Adipose tissue (tissue), 3 donors: ENCODE measurements around the gene NPHP1. TPM values are rescaled to one million over a fixed set of nuclear protein-coding genes. Genes with fewer than 3 reads are reported as not detected.
"Not testable (repeated sequence)": the region's sequence is repeated elsewhere in the genome, so short reads cannot be mapped to it uniquely, and the experiment has no call there.

Experiments
- H3K27ac ChIP-seq: one replicate; pipeline ENCODE4 v1.5.1; 2013; ENCODE audit warnings: low read depth, low read length
- WGBS, 3 donors: extraction: QIAGEN DNeasy Blood & Tissue Kit; methylation state at CpG; one replicate each; pipeline ENCODE4 v1.1.7; 2013; 5-methylcytosine and 5-hydroxymethylcytosine counted together
- polyA plus RNA-seq, 3 donors: library from polyadenylated mRNA; stranded (reverse); fragments of 200-250 nt; gene quantifications; one replicate each; pipeline ENCODE4 v1.2.3, GENCODE V29; 2013
- donor health status: healthy with polysubstance abuse.
- donor health status: Bipolar disorder and iron deficiency.
- donor health status: healthy.

The NPHP1 gene
- polyA plus RNA-seq, result 1 to 10 TPM; 1.6 to 2.6 (median 1.9) TPM

DNA sequence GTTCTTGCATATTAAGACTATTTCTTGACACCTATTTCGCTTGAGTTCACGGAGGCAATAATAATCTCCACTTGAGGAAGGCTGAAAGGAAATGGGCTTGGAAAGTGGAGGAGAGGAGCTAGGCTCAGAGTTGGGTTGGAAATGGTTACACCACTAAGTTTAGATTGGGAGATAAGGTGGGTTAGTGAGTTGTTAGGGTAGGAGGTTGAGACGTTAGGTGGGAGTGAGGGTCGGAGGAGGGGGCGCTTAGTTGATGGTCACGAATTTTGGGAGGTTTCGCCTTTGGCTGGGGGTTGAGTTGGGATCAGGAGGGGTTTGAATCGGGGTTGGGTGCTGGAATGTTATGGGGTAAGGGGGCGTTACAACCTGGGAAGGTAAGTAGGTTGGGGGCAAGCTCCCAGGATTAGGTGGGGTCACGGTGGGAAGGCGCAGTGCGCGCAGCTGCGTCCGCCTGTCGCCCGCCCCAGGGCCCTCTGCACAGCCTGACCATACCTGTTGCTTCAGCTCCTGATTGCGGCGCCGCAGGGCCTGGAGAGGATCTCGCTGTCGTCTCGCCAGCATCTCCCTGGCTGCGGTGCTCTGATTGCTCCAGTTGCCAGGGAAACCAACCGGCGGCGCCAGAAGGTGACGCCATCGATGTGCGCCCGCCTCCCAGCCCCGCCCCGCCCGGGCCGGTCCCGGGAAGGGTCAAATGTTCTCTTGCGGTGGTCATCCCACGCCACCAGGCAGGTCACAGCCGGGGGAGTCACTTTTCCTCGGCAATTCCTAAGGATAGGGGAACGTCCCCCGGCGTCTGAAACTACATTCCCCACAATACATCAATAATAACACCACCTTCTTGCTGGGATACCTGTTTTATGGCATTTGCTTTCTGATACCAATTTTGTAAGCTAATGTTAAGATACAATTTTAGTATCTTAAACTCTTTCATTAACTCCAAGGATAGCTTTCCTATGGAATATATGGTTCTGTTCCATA lies at the start of gene NPHP1:
Gene NPHP1, minus strand, starts transcription at position 606 of the 978 bp plus-strand sequence. Its CDS starts 45 bp downstream, at position 561.
- no peak within 1 kb of the TSS for H3K27ac ChIP-seq
- 1 to 2% (median 2%) methylated on average over 43 of the region's 43 CpGs for WGBS, 3 donors

DNA sequence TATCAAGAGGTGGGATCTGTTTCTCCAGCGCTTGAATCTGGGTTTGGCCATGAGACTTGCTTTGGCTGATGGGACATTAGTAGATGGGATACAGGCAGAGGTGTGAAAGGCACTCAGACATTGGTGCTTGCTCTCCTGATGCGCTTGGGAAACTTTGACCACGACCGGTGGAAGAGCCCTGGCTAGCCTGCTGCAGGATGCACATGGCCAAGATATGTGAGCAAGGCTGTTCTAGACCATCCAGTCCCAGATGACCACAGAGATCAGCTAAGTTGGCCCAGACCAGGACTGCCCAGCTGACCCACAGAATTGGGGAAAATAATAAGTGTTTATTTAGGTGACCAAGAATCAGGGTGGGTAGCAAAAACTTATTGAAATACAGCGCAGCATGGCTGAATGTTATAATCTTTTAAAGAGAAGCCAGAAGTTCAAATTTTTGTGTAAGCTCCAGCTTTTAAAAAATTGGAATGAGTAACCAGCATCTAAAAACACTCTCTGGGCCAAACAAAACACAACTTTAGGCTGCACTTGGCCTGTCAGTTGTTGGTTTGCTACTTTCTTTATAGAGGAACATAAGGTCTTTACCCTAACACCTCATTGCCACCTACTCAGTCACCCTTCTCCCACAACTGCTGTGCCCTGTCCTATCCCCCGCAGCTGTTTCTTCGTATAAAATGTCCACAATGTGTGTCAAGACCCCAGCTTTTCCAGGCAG lies 43.4 kb upstream of the NPHP1 start:
- 71 to 85% (median 79%) methylated on average over 5 to 6 of the region's 7 CpGs for WGBS, 3 donors
- H3K27ac ChIP-seq, result not testable (repeated sequence)

DNA sequence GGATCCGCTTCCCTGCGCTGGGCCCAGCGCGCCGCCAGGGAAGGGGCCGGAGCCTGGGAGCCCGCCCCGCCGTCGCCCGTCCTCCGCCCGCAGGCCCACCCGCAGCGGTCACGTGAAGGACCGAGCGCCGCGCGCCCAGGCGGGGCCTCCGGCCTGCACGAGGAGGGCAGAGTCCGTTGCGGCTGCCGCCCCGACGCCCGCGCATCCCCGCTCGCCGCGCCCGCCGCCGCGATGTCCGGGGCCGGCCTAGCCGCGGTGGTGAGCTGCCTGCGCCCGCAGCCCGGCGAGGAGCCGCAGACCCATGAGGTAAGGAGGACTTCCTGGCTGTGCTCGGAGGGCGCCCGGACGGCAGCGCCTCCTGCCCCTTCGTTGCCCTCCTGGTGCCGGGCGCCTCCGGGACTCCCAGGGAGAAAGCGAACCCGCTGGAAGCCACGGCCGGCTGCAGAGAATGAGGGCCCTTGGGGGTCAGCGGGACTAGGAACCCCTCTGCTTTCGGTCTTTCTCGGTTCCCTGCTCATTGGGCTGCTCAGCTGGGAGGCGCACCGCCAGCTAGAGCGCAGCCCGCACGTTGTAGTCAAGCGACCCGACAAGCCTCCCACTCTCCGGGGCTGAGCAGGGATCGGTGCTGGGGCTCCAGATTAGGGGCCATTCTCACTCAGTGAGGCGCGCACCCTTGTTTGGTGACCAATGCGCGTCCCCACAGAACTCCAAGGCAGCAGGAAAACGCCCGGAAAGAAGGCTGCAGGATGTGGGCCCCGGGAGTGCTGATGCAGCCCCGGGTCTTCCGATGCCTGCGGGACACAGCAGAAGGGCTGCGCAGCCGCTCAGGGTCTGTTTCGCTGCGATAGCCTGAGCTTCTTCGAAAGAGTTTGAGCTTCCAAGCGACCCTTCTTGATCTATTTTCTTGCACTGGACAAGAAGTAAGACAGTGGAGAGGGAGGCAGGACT lies 40.9 kb upstream of the NPHP1 start:
- no CpG with 5 or more reads among the region's 89 CpGs for WGBS, 3 donors
- not testable (repeated sequence) for H3K27ac ChIP-seq

DNA sequence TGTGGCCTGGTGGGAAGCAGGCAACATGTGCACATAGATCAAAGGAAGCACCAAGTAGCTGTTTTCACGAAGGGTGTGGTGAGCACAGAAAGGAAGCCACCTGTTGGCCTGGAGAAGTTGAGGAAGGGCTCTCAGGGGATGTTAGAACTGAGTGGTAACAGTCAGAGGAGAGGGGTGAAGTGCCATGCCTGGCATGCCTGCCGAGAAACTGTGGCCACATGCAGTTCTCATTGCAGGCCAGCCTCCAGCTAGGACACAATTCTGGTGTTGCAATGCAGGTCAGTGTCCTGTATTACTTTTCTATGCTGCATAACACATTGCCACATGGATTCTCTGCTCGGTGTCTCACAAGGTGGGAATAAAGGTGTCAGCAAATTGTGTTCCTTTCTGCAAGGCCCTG lies 38.5 kb upstream of the NPHP1 start:
- WGBS, 3 donors, result 70 to 100% (median 81%) methylated on average over 1 of the region's 3 CpGs

DNA sequence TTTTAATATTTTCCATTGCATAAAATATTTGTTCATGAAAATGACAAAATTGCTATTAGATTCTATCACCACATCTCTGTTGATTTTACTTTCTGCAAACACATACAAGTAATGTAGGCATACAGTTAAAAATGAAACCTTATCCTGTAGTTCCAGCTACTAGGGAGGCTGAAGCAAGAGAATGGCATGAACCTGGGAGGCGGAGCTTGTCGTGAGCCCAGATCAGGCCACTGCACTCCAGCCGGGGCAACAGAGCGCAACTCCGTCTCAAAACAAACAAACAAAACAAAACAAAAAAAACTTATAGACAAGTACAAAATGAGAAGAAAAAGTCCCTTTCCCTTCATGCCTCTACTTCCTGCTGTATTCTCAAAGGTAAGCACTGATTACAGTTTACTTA lies 29.7 kb upstream of the NPHP1 start:
- H3K27ac ChIP-seq, result not testable (repeated sequence)
- 39 to 60% (median 58%) methylated on average over 5 of the region's 5 CpGs for WGBS, 3 donors

More for the DNA sequence above, 38.5 kb upstream of the NPHP1 start:
- not testable (repeated sequence) for H3K27ac ChIP-seq

DNA sequence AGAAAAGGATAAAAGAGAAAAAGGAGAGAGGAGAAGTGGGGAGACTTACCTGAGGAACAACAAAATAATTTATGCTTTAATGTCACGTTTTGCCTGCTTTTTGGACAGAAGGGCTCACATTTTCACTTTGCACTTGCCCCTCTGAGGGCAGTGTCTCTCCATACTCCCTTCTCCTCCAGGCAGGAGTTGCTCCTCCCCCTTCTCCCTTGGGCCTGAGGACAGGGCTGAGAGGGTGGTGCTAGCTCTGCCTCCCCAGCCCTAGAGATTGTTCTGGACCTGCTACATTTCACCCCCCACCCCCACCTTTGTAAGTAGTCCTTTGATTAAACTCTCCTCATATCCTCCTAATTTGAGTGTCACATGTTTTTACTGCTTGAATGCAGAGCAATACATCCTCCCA lies 25.1 kb upstream of the NPHP1 start:
- no CpG with 5 or more reads among the region's 1 CpG for WGBS, 3 donors
- not testable (repeated sequence) for H3K27ac ChIP-seq

DNA sequence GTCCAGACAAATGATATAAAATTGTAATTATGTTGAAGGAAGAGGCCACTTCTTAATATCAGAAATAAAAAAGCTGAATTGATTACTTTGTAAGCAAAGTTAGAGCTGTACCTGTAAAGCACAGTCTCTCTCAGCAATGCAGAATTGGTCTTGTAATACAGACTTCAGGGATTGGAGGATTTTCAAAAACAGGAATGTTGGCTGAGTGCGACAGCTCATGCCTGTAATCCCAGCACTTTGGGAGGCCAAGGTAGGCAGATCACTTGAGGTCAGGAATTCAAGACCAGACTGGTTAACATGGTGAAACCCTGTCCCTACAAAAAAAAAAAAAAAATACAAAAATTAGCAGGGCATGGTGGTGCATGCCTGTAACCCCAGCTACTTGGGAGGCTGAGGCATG lies 17.8 kb upstream of the NPHP1 start:
- H3K27ac ChIP-seq, result not testable (repeated sequence)
- WGBS, 3 donors, result 91 to 95% (median 94%) methylated on average over 1 of the region's 1 CpG

DNA sequence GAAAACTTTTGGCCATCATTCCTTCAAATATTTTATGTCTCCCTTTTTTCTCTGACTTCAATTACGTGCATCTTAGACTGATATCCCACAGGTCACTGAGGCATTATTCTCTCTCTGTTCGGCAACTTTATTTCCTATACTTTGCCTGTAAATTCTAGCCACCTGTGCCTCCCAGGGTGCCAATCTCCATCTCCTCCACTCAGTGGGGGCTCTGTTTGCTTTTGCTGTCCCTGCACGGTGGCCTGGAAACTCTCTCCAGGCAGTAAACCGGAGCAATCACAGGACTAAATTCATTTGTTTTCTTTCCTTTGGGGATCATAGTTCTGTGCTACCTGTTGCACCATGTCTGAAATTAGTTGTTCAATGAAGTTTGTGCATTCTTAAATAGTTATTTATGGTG lies 17.1 kb upstream of the NPHP1 start:
- 53 to 79% (median 70%) methylated on average over 4 of the region's 4 CpGs for WGBS, 3 donors

DNA sequence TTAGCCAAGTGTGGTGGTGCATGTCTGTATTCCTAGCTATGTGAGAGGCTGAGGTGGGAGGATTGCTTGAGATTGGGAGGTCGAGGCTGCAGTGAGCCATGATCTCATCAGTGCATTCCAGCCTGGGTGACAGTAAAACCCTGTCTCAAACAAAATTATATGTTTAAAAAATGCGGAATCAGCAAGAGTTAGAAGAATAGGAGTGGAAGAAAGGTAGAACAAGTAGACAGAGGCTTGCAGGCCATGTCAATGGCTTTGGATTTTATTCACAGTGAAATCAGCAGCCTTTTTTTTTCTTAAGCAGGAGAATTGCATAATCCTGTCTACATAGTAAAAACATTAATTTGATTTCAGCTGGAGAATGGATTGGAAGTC lies 15.4 kb upstream of the NPHP1 start:
- 77 to 90% (median 78%) methylated on average over 2 of the region's 2 CpGs for WGBS, 3 donors

More for the DNA sequence above, 17.1 kb upstream of the NPHP1 start:
- no peak overlapping the region for H3K27ac ChIP-seq

DNA sequence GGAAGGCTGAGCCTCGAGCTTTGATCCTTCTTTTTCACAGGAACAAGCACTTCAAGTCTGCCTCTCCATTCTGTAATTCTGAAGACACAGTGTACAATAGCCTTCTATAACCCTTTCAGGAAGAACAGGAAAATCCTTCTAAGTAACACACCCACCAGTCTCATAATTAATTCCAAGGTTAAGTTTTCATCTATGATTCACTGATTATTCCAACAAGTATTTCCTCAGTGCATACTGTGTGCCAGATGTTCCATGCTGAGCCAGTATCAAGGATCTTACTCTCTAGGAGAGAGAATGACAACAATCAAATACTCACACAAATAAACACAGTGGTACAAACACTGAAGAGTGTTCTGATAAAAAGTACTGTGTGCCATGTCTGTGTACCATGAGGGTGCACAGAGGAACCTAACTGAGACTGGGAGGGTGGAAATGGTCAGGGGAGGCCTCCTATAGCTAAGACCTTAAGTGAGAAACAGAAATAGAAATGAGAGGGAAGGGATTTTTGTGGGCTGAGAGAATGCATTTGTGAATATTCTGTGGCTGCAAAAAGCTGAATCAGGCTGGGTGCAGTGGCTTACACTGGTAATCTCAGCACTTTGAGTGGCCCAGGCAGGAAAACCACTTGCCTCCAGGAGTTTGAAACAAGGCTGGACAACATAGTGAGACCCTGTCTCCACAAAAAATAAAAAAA lies 14.8 kb upstream of the NPHP1 start:
- WGBS, 3 donors, result 26 to 42% (median 33%) methylated on average over 1 of the region's 1 CpG
- H3K27ac ChIP-seq, result no peak overlapping the region

More for the DNA sequence above, 15.4 kb upstream of the NPHP1 start:
- H3K27ac ChIP-seq, result no peak overlapping the region

DNA sequence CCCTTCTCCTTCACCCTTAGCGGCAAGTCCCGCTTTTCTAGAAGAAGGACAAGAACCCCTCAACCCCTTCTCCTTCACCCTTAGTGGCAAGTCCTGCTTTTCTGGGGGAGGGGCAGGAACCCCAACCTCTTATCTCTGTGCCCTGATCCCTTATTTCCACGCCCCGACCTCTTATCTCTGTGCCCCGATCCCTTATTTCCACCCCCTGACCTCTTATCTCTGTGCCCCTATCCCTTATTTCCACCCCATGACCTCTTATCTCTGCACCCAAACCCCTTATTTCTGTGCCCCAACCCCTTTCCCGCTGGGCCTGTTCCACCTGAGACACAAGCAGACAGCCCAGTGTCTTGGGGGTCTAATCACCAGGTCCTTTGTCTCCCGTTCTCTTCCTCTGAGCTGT lies 14.1 kb upstream of the NPHP1 start:
- H3K27ac ChIP-seq, result not testable (repeated sequence)
- 67 to 80% (median 75%) methylated on average over 5 to 7 of the region's 7 CpGs for WGBS, 3 donors

DNA sequence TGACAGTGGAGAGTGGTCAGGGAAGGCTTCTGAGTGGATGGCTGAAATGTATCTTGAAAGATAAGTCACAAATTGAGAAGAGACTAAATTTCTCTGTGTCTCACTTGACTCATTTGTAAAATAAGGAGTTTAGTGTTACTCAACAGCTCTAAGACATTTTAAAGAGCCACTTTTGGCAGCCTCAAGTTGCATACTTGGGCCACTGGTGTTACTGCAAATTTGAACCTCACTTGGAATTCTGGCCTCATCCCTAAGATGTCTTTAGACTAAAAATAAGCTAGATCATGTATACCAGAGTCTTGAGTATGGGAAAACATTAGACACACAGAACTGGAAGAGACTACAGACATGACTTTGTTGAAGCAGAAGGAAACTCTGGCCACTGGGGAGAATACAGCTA lies 12.0 kb upstream of the NPHP1 start:
- H3K27ac ChIP-seq, result no peak overlapping the region

DNA sequence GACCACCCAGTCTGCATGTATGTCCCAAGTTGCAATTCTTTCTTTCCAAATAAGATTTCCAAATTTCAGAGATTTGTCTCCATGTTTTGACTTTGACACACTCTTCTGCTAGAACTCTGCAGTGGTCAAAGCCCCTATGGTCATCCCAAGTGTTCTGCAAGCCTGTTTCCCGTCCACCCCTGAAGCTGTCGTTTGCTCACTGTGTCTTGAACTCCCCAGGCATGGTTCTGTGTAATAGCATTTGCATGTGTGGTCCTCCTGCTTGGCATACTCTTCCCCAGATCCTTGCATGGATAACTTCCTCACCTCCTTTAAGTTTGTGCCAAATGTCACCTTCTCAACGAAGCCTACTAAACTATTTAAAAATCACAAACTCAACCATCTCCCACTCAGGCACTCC lies 11.4 kb upstream of the NPHP1 start:
- no peak overlapping the region for H3K27ac ChIP-seq
- WGBS, 3 donors, result 50 to 63% (median 59%) methylated on average over 3 of the region's 3 CpGs

DNA sequence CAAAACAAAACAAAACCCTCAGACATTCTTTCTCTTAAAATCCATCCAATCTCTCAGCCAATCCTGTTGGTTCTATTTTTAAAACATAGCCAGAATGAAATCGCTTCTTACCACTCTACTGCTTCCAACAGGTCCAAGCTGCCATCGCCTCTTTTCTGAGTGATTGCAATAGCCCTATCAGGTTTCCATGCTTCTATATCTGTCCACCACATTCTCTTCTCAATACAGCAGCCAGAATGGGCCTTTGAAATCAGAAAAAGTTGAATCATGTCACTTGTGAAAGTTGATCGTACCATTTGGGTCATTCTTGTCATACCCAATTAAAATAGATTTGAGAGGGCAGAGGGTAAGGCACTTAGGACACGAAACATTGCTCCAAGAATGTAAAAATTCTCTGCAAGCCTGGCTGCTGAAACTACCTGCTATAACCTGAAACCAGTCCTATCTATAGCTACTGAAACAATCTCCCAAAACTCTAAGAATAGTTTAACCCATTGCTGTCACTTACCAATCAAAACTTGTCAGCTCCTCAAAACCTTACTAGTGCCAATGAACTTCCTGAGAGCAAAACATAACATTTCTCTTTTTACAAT lies 10.8 kb upstream of the NPHP1 start:
- WGBS, 3 donors, result 73 to 83% (median 76%) methylated on average over 4 of the region's 4 CpGs
- H3K27ac ChIP-seq, result no peak overlapping the region

DNA sequence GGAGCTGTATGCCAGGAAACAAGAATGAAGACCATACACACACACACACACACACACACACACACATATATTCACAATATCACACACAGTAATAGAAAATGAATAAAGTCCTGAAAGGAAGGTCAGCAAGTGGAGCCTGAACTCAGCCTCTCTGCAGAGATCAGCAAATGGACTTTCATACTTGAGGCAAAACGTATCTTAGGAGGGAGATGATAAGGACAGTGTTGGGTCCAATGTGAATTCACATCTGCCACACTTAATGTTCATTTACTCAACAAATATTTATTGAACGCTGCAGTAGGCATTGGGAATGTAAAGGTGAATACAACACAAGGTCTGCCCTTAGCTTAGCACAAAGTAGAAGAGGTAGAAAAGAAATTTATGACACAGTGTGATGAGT lies 10.3 kb upstream of the NPHP1 start:
- WGBS, 3 donors, result 23 to 63% (median 61%) methylated on average over 2 of the region's 2 CpGs
- H3K27ac ChIP-seq, result no peak overlapping the region

DNA sequence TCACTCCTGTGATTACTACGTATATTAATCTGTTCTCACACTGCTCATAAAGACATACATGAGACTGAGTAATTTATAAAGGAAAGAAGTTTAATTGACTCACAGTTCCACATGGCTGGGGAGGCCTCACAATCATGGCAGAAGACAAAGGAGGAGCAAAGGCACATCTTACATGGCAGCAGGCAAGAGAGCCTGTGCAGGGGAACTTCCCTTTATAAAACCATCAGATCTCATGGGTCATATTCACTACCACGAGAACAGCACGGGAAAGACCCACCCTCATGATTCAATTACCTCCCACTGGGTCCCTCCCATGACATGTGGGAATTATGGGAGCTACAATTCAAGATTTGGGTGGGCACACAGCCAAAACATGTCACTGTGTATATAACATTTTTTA lies 8.7 kb upstream of the NPHP1 start:
- 76 to 86% (median 83%) methylated on average over 3 of the region's 3 CpGs for WGBS, 3 donors
- not testable (repeated sequence) for H3K27ac ChIP-seq

DNA sequence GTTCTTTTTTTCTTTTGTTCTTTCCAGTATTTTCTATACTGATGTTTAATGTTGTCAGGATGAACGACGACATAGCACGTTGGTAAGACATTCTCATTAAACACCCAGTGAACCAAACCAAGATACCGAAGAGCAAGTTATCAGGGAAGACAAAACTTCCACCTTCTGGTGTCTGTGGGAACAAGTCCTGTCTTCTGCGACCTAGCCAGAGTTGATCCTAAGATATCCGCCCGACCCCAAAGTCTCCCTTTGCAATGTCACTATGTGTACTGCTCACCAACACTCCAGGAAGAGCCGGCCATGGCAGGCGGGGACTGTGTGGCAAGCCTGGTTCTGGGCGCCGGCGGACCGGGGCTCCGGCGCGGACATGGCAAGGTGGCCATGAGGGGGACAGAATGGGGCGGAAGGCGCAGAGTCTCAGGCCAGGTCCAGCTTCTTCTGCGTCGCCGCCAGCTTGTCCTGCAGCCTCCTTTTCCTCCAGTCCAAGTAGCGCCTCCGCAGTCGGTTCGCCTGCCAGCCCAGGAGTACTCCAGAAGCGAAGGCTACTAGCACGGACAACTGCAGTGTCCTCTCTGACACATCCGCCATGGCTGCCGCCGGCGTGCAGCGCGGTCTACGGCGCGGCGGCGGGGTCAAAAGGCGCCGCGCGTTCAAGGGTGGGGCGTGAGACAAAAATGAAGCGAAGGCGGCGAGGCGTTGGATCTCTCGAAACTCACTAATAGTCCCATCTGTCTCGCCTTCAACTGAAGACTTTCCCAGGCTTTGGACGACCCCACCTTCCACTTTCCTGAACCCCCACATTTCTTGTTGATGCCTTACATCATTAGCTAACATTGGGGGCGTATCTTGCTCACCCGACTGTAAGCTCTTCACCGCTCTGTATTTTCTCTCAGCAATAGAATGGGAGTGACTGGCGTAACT lies 7.4 kb upstream of the NPHP1 start, which contains the start of gene MTLN:
Gene MTLN, minus strand, starts transcription at position 610 of the 921 bp plus-strand sequence. Its CDS starts 22 bp downstream, at position 588.
- no peak within 1 kb of the TSS for H3K27ac ChIP-seq
- 0 to 5% (median 3%) methylated on average over 54 of the region's 54 CpGs for WGBS, 3 donors
